HG03025 (cell line): Measurements from ENCODE around the gene IL7R.

Source experiments
- ATAC-seq: cut with Tn5 transposase; IDR thresholded peaks from one replicate; pipeline ENCODE4 v1.9.1; 2021; ENCODE audit warnings: mild to moderate bottlenecking, moderate library complexity; ENCODE audit not compliant: unreplicated experiment, low FRiP score

The IL7R gene

DNA sequence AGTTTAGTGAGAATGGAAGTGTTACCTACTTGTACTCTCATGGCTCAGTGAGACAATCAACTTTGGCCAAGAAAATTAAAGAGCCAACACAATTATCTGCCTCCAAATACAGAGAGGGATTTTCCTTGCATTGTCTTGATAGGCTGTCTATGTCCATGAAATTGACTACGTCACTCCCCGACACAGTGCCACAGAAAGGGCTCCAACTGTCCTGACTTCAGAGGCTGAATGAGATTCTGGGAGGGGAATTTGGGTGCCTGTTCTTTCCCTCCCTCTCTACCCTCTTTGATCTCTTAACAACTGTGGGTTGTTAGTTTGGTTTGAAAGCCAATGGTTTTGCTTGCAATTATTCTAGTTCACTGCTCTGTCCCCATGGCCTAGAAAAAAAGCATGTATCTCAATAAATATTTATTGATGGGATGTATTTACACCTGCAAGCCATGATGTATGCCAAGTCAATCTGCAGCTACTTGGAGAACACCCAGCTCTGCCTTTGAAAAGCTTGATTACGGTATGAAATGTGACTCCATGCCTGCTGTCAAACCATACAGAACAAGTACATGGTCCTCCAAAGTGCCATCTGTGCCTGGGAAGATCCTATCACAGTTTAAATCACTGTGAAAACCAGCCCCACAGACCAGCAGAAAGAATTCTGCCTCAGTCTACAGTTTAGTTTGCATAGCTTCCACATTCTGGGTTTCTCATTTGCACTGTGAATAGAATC lies 44.4 kb downstream of the IL7R start:
- no peak for ATAC-seq

DNA sequence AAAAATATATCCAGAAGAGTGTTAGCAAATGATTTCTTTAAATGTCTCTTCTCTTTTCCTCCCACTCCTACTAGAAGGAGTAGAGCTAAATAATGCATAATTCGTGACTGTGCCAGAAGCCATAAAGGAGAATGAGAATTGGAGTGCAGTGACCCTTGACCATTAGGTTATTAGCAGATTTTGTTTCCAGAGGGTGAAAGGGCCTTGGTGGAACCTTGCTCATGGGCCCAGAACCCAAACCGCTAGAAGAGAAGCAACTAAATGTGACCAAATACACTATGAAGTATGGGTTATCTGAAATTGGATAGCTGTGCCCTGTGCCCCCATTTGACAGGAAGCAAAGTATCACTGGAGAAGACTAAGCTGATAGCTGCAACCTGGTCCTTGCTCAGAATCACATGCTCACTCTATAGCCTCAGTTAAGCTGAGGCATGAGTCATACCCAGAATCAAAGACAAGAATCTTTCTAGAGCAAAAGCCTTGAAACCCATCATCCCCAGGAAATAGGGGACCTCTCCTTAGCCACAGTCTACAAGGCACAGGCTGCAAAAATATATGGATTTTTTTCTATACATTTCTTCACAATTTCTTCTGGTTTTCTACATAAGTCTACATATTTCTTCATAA lies 45.5 kb downstream of the IL7R start:
- ATAC-seq: peak; percentile 39

- ATAC-seq: no peak
These were observed 47.0 kb downstream of the IL7R start for GRCh38 chr5:35903631-35904203.

DNA sequence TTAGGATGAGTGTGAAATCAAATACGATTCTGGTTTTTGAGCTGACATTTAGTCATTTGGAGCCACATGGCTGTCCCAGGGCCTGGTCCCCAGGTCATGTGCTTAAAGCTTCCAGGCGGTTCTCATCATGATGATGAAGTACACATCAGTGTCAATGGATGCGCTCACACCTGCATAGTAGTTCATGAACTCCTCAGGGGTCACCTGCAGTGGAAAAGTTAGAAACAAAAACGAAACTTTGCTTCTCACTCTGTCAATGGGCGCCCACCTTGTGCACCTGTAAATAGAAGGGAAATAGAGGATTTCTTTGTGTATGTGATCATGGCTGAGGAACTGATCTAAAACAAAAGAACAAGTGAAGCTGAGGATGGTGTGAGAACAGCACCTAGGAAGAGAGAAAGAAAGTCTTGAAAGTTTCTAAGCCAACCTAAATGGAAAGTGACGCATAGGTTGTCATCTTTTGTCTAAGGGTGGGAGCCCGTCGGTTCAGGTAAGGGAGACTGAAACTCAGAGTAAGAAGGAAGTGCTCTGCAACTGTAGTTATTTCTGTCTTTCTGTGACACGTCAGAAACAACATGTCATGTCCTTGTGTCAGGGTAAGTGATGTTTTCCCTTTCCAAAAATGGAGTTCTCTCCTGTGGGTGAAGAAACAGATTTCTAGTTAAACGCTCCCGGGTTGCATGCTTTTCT lies 47.9 kb downstream of the IL7R start:
- peak; percentile 73 for ATAC-seq

DNA sequence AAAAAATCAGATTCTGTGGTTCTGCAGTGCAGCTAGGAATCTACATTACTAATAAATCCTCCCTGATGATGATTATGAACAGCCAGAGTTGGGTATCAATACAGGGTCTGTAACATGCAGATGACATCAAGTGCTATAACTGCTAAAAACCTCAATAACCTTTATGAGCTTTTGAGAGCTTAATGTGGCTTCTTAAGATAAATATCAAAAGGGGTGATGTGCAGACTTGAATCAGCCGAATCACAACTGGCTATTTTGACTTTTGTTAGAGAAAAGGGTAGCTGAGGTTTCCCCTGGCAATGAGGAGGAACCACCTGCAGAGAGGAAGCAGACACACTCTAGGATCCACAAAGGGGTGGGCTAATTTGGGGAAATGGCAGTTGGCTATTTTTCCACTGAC lies 51.5 kb downstream of the IL7R start:
- no peak for ATAC-seq

DNA sequence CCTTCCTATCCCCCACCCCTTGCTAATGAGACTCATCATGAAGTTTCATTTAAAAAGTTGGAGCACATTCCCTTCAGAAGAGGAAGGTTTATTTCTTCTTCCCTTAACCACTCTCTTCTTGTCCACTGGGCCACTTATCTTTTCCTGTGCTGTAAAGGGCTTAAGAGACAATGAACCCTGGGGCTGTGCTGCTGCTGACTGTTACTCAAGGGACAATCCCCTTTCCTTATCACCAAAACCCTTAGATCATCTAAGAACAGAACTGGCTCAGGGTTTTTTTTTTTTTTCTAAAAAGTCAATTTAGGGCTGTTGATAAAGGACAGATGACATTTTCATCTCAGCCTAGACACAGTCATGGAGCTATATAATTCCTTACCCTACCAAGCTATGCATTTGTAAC lies 52.1 kb downstream of the IL7R start:
- no peak for ATAC-seq

DNA sequence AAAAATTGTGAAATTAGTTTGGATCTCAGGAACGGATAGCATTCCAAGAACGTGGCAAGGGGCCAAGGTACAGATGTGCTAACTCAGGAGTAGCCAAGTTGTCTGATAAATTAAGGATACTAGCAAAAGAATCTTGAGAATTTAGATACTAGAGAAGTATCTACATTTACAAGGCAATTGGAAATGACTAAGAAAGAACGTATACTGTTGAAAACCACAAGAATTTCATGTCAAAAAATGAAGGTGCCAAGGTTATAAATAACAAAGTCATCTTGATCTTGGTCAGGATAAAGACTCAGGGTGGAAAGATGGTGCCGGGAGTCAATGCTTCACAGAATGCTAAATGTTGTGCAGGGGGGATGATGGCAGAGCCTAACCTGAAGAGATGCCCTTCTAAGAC lies 62.5 kb downstream of the IL7R start:
- no peak for ATAC-seq

DNA sequence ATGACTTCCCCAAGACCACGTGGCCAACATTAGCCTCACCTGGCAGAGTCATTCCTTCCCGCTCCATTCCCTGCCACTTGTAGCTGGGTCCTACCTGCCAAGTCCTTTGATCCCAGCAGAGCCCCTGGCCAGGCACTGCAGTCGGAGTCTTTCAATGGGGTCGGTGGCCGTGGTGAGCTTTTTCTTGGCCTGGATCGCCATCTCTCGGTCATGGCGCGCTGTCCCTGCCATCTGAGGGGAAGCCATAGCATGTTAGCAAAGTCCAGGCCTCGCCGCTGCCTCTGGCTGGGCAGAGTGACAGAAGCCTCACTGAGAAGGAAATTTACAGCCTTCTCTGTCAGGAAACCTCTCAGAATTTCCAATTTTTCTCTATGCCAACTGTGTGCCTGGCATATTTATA lies 64.2 kb downstream of the IL7R start:
- ATAC-seq: no peak

- no peak for ATAC-seq
These were observed 65.2 kb downstream of the IL7R start for GRCh38 chr5:35921930-35922329.

- no peak for ATAC-seq
These were observed 65.8 kb downstream of the IL7R start for GRCh38 chr5:35922468-35922867.

- ATAC-seq: no peak
These were observed 67.6 kb downstream of the IL7R start for GRCh38 chr5:35924122-35924949.

DNA sequence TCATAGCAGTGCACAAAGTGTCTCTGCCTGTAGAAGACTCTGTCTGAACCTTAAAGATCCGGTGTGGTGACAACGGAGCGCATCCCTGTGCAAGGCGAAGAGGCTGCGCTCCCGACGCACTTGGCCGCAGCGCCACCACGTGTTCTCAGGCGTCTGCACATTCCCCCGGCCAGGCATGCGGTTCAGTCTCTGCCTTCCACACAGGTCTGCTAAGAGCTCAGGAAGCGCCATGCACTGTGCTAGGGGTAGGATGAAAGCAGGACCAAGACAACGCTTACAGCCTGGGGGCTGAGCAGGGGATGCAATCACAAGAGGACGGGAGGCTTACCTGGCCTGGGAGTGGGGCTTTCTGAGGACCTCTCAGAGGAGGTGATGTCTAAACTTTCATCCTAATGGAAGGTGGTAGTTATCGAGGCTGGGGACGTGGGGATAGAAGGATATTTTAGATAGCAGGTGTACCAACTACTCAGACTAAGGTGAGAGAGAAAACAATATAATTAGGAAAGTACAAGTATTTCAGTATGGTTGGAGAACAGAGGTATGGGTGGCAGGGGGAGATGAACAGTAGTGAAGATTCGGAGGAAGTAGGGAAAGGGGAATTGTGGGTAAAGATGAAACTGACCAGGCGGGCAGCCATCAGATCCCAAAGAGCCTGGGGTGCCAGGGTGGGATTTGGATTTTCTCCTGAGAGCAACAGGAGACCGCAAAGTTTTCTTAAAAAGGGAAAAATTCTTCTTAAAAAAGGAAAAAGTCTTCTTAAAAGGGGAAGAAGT lies 68.4 kb downstream of the IL7R start:
- ATAC-seq: peak; percentile 79

GRCh38 chr5:35926389-35927051 lies 69.8 kb downstream of the IL7R start:
- ATAC-seq: peak; percentile 53
